ENCODE results near the gene TTLL5.
"Not testable (repeated sequence)": the region's sequence is repeated elsewhere in the genome, so short reads cannot be mapped to it uniquely, and the experiment has no call there.

The TTLL5 gene

GRCh38 chr14:75907756-75908359 lies 246.8 kb downstream of the TTLL5 start:
- no peak for DNase-seq (ENCODE audit: low read depth)

GRCh38 chr14:75909630-75910029 lies 248.6 kb downstream of the TTLL5 start:
- DNase-seq (ENCODE audit: low read depth), result no peak

GRCh38 chr14:75910048-75910447 lies 249.0 kb downstream of the TTLL5 start:
- DNase-seq (ENCODE audit: low read depth), result no peak

GRCh38 chr14:75911883-75912282 lies 250.8 kb downstream of the TTLL5 start:
- no peak for DNase-seq (ENCODE audit: low read depth)

GRCh38 chr14:75913183-75913582 lies 252.1 kb downstream of the TTLL5 start:
- DNase-seq (ENCODE audit: low read depth), result no peak

- no peak for DNase-seq (ENCODE audit: low read depth)
Observed at GRCh38 chr14:75915045-75915444, 254.0 kb downstream of the TTLL5 start.

DNA sequence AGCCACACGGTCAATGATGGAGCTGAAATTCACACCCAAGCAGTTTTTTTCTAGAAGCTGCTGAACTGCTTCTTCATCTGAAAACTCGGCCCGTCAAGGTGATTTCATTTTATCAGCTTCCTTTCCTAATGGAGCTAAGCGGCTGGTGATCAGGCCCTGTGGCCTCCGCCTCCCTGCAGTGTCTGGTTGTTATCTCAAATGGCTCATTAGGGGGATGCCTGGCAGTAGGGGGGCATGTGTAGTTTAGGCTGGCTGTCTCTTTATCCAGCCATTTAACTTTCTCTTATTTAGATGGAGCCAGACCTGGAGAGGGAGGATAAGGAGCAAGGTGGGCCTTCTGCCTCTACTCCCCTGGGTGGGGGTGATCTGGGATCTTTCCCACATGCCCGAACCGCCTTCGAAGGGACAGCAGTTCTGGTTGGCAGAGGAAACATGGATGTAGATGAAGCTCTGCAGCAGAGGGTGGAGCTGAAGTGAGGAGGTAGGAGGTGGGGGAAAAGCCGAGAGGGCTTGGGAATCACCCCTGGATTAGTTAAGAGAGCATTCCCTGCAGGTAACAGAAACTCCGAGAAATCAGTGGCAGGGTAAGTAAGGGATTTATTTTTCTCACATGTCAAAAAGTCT lies 256.4 kb downstream of the TTLL5 start:
- no peak for DNase-seq (ENCODE audit: low read depth)

DNA sequence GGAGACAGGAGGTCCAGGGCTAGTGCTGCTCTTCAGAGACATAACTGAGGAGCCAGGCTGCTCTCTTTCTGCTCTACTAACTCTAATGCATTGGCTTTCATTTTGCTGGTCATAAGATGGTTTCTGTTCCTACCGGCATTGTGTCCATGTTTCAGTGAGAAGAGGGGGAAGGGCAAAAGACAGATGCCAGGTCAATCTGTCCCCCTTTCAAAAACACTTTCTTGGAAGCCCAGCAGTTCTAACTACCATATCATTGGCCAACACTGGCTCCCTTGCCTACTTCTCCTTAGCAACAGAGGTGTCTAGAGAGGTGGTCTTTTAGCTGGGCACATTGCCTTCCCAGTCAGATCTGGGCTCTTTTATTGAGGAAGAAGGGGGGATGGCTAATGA lies 256.9 kb downstream of the TTLL5 start:
- no peak for DNase-seq (ENCODE audit: low read depth)

DNA sequence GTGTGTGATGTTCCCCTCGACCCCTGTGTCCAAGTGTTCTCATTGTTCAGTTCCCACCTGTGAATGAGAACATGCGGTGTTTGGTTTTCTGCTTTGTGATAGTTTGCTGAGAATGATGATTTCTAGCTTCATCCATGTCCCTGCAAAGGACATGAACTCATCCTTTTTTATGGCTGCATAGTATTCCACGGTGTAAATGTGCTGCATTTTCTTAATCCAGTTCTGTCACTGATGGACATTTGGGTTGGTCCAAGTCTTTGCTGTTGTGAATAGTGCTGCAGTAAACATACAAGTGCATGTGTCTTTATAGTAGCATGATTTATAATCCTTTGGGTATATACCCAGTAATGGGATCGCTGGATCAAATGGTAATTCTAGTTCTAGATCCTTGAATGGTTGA lies 259.4 kb downstream of the TTLL5 start:
- DNase-seq (ENCODE audit: low read depth), result not testable (repeated sequence)

- DNase-seq (ENCODE audit: low read depth), result not testable (repeated sequence)
Observed at GRCh38 chr14:75925141-75925840, 264.2 kb downstream of the TTLL5 start.

GRCh38 chr14:75926431-75927115 lies 265.5 kb downstream of the TTLL5 start:
- no peak for DNase-seq (ENCODE audit: low read depth)

- DNase-seq (ENCODE audit: low read depth), result no peak
Observed at GRCh38 chr14:75927564-75928087, 266.6 kb downstream of the TTLL5 start.

GRCh38 chr14:75928690-75929181 lies 267.7 kb downstream of the TTLL5 start:
- no peak for DNase-seq (ENCODE audit: low read depth)

GRCh38 chr14:75933712-75934296 lies 272.8 kb downstream of the TTLL5 start:
- no peak for DNase-seq (ENCODE audit: low read depth)

DNA sequence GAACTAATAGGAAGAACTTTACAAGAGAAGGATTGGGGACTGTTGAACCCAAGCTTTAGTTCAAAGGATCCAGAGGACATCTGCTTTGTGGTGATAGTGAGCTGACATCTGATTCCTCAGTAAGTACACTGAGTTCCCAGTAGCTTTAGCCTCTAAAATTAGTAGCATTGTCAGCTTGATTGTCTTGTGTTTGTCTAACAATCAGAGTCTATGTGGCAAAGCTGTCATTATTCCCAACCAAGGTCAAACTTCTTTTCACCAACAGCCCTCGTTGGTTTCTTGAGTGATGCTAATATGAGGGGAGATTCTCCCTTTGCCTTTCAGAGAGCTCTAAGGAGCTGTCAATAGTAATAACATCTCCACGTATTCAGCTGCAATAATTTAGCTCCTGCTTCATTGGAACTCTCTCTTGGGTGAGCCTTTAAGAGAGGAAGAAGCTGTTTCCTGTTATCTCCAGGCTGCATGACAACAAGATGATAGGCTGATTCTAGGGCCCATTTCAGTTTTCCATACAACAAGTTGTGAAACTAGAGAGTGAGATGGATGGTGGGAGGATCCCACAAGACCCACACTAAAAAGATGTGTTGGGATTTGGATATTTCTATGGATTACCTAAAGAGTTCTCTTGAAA lies 274.1 kb downstream of the TTLL5 start:
- DNase-seq (ENCODE audit: low read depth), result no peak

DNA sequence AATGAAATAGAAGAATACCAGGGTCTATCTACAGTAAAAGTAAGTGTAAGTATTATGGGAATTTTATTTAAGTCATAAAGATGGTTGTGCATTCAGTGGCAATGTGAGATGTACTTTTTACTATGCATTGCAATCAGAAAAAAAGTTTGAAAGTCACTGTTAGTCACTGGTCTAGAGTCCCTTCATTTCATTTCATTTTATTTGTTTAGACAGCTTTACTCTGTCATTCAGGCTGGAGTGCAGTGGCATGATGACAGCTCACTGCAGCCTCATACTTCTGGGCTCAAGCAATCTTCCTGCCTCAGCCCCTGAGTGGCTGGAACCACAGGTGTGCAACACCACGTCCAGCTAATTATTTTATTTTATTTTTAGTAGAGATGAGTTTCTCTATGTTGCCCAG lies 278.2 kb downstream of the TTLL5 start:
- DNase-seq (ENCODE audit: low read depth), result no peak

DNA sequence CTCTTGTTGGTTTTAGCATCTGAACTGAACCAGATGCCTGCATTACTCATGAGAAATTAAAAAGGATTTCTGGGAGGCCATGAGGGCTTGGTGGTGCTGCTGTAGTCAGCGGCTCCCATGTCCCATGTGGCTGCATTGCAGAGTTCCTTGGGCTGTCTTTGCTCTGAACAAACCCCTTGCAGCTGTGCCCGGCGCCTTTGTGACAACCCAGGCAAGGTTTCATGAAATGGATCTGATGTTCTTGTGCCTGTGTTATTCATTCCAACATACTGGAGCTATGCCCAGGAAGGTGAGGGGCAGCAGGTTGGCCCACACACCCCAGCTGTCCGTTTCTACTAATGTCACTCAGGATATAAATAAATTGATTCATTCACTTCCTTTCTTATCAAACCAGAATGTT lies 280.0 kb downstream of the TTLL5 start:
- no peak for DNase-seq (ENCODE audit: low read depth)

- no peak for DNase-seq (ENCODE audit: low read depth)
Observed at GRCh38 chr14:75944607-75945241, 283.7 kb downstream of the TTLL5 start.

DNA sequence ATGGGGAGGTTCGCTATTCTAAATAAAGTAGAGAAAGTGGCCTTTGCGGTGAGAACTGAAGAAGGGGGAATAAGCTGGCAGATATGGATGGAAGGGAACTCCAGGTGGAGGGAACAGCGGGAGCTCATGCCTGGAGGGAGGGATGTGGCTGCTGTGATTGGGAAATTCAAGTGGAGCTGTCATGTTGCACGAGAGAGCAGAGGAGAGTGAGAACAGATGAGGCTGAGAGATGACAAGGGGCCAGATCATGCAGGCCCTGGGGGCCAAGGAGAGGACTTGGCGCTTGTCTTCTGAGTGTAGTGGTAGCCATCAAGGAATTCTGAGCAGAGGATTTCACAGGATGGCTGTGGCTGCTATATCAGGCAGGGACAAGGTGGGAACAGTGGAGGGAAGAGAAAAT lies 285.7 kb downstream of the TTLL5 start:
- no peak for DNase-seq (ENCODE audit: low read depth)

GRCh38 chr14:75952489-75952888 lies 291.4 kb downstream of the TTLL5 start:
- DNase-seq (ENCODE audit: low read depth), result no peak

DNA sequence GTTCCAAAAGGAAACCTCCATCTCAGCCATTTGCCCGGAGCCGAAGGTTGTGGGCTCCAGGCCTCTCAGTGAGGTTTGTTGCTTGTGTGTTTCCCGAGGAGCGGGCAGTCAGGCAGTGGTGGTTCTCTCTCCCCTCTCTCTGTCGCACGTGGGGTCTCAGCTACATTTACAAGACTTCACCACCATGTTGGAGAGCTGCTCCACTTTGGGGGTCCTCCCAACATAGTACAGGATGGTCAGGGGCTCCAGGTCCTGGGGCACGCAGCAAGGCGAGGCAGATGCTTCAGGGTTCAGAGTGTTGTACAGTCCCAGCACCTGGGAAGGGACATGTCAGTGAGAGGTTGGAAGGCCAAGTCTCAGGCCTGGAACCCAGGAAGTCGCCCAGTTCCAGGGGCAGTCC lies 298.0 kb downstream of the TTLL5 start:
- no peak for DNase-seq (ENCODE audit: low read depth)
